ENCODE measurements around the gene ARL15. TPM values are rescaled to one million over a fixed set of nuclear protein-coding genes. Genes with fewer than 3 reads are reported as not detected.
A peak's percentile ranks its signal among the peaks of the same experiment; 100 is the strongest.

ARL15 gene
- total and polyA plus RNA-seq, 2 of the 8 experiments (the other 6 are each of a cell fraction or from before 2014, with no cell fraction given) = 9.9 to 21.2 TPM

- Histone ChIP-seq H2BK5ac (ENCODE audit: low read depth, low read length) (no peak overlapping the region), H2AK5ac (ENCODE audit: low read depth, low read length) (no peak overlapping the region), H3K9ac (replicated peaks in 1 of 4; ENCODE audit: extremely low read depth in 1 of 4, low read depth in 3 of 4, low read length in 3 of 4) (no peak overlapping the region; a peak in 1 of 7 replicates), H4K5ac (ENCODE audit: insufficient read length, low read depth, low read length) (no peak overlapping the region), H3K27me3 (replicated peaks in 1 of 4; ENCODE audit: control insufficient read depth in 3 of 4, extremely low read depth in 1 of 4, insufficient read depth in 3 of 4, low read length in 3 of 4) (no peaks in the 10 kb centered on the region), H3K36me3 (ENCODE audit: control insufficient read depth in 2 of 4, insufficient read depth in 4 of 4, low read length in 3 of 4) (no peaks in the 10 kb centered on the region), H3K23ac (ENCODE audit: insufficient read length) (no peak overlapping the region), H2BK12ac (ENCODE audit: low read depth, low read length) (no peak overlapping the region), H4K8ac (ENCODE audit: extremely low read depth, insufficient read depth, low read length) (no peak overlapping the region), H4K91ac (replicated peaks; ENCODE audit: insufficient read length, low read length) (no peak overlapping the region), H3K9me3 (ENCODE audit: insufficient read depth in 2 of 2, low read depth in 1 of 2, low read length in 1 of 2) (no peaks in the 10 kb centered on the region), H2AFZ (ENCODE audit: low read length) (no peak overlapping the region), H3K4me2 (ENCODE audit: insufficient read depth in 1 of 2, low read depth in 2 of 2, low read length in 2 of 2) (no peak overlapping the region), H4K20me1 (replicated peaks in 1 of 2; ENCODE audit: control insufficient read depth in 1 of 2, insufficient read depth in 2 of 2, low read length in 2 of 2) (no peaks in the 10 kb centered on the region), H2BK20ac (ENCODE audit: low read length) (no peak overlapping the region), H3K79me2 (ENCODE audit: control insufficient read depth in 1 of 2, insufficient read depth in 2 of 2, low read length in 2 of 2) (no peaks in the 10 kb centered on the region), H3K4ac (replicated peaks; ENCODE audit: insufficient read length, low read depth, low read length) (peak overlapping the region; percentile 23), H3K14ac (ENCODE audit: insufficient read length) (no peak overlapping the region), H3K23me2 (ENCODE audit: low read depth, low read length) (no peaks in the 10 kb centered on the region), H3K18ac (ENCODE audit: extremely low read depth, low read length) (no peak overlapping the region), H3K79me1 (ENCODE audit: low read depth, low read length) (no peaks in the 10 kb centered on the region), H3K4me3 (ENCODE audit: extremely low read depth in 1 of 4, insufficient read depth in 2 of 4, low read depth in 3 of 4, low read length in 4 of 4) (no peak overlapping the region), H3K4me1 (replicated peaks in 1 of 4; ENCODE audit: control insufficient read depth in 3 of 4, insufficient read depth in 4 of 4, low read length in 3 of 4) (peaks cover 0 to 3% (median under 1%) of the 10 kb centered on the region in 4 experiments; a peak in 2 of 7 replicates), H2BK15ac (ENCODE audit: low read length) (no peak overlapping the region), H3K56ac (replicated peaks; ENCODE audit: insufficient read length, low read depth, low read length) (no peak overlapping the region), H2BK120ac (replicated peaks; ENCODE audit: low read depth, low read length) (no peak overlapping the region), H3K27ac (ENCODE audit: low read depth, low read length) (no peak overlapping the region)
- CTCF ChIA-PET (ENCODE audit: partially characterized antibody) = no interaction called here
- FAIRE-seq (no peak), DNase-seq (ENCODE audit: low read depth in 1 of 2, low spot score in 2 of 2) (no peak)
- 86% methylated on average over 3 of the region's 3 CpGs; no CpG with 5 or more reads in 1 of the 2 experiments for WGBS, 2 experiments (ENCODE audit: extremely low coverage in 1 of 2, insufficient coverage in 1 of 2, insufficient read length in 1 of 2, insufficient replicate concordance in 2 of 2, low coverage in 1 of 2, low lambda C conversion rate in 2 of 2, missing lambda C conversion rate in 1 of 2)
- POLR2A ChIA-PET (ENCODE audit: partially characterized antibody) = no interaction called here
- TF ChIP-seq TAF1 (IDR thresholded peaks at IDR 0.05; ENCODE audit: low read depth, low read length) (no peak), KDM1A (IDR thresholded peaks at IDR 0.05; ENCODE audit: borderline replicate concordance, low read length) (no peak), BACH1 (IDR thresholded peaks at IDR 0.05; ENCODE audit: low read length) (no peak), POU5F1 (IDR thresholded peaks at IDR 0.05; ENCODE audit: low read depth, low read length) (no peak), TCF12 (IDR thresholded peaks at IDR 0.05; ENCODE audit: low read depth, low read length) (no peak), CTBP2 (IDR thresholded peaks at IDR 0.05; ENCODE audit: borderline replicate concordance, insufficient read depth, insufficient read length, low read length) (no peak)
These were observed 226.5 kb downstream of the ARL15 start for GRCh38 chr5:54083851-54084250.

All from H1 (cell line).